Type B pancreatic cell (in vitro differentiated cells): Measurements from ENCODE around the gene PRELID3B. TPM values are rescaled to one million over a fixed set of nuclear protein-coding genes. Genes with fewer than 3 reads are reported as not detected.

Experiments
- DNase-seq: peaks from one replicate; pipeline ENCODE4 v3.0.0; 2021; ENCODE audit warnings: mixed read lengths; ENCODE audit not compliant: unreplicated experiment; ENCODE audit errors: extremely low spot score
- H3K27ac Mint-ChIP-seq: 2 replicates; pipeline ENCODE4 v1.8.0; 2021; ENCODE audit warnings: mild to moderate bottlenecking, mixed read lengths
- H3K27me3 Mint-ChIP-seq: 2 replicates; pipeline ENCODE4 v1.8.0; 2021; ENCODE audit warnings: mixed read lengths
- H3K36me3 Mint-ChIP-seq: 2 replicates; pipeline ENCODE4 v1.8.0; 2021; ENCODE audit warnings: mixed read lengths
- H3K4me1 Mint-ChIP-seq: one replicate; pipeline ENCODE4 v1.8.0; 2021; ENCODE audit warnings: mixed read lengths; ENCODE audit not compliant: unreplicated experiment
- H3K4me3 Mint-ChIP-seq: 2 replicates; pipeline ENCODE4 v1.8.0; 2021; ENCODE audit warnings: mild to moderate bottlenecking, mixed read lengths
- H3K9me3 Mint-ChIP-seq: 2 replicates; pipeline ENCODE4 v1.8.0; 2021; ENCODE audit warnings: mixed read lengths
- CTCF ChIP-seq: fragments of 200-600 bp; sonication (generic); conservative IDR thresholded peaks from 2 replicates; pipeline ENCODE4 v1.5.0; 2021; ENCODE audit warnings: antibody characterized with exemption, mild to moderate bottlenecking
- total RNA-seq: library from RNA; stranded (reverse); gene quantifications from 2 replicates; pipeline ENCODE4 v1.2.1, GENCODE V29; 2021; ENCODE audit warnings: low replicate concordance

Gene PRELID3B
- total RNA-seq, 1 donor from 2014 or later, result 45.9 TPM

GRCh38 chr20:59082077-59082740 lies 39.6 kb upstream of the PRELID3B start:
- H3K9me3 Mint-ChIP-seq, result no peaks in the 10 kb centered on the region
- no peaks in the 10 kb centered on the region for H3K4me1 Mint-ChIP-seq
- H3K4me3 Mint-ChIP-seq, result no peak overlapping the region
- peak; percentile 77 for TF ChIP-seq CTCF
- DNase-seq, result no peak
- H3K36me3 Mint-ChIP-seq, result no peaks in the 10 kb centered on the region
- H3K27ac Mint-ChIP-seq, result no peak overlapping the region
- H3K27me3 Mint-ChIP-seq, result peaks cover 6% of the 10 kb centered on the region

GRCh38 chr20:59081036-59081435 lies 38.5 kb upstream of the PRELID3B start:
- Mint-ChIP-seq H3K27ac (peak overlapping the region; percentile 8), H3K36me3 (no peaks in the 10 kb centered on the region)

GRCh38 chr20:59078231-59078630 lies 35.6 kb upstream of the PRELID3B start:
- H3K27me3 Mint-ChIP-seq, result peaks cover 30% of the 10 kb centered on the region
- peaks cover 7% of the 10 kb centered on the region for H3K4me1 Mint-ChIP-seq
- no peaks in the 10 kb centered on the region for H3K36me3 Mint-ChIP-seq
- H3K27ac Mint-ChIP-seq, result no peak overlapping the region
- no peaks in the 10 kb centered on the region for H3K9me3 Mint-ChIP-seq
- TF ChIP-seq CTCF, result no peak
- H3K4me3 Mint-ChIP-seq, result no peak overlapping the region
- DNase-seq, result no peak

More at GRCh38 chr20:59081036-59081435, 38.5 kb upstream of the PRELID3B start:
- no peak overlapping the region for H3K4me3 Mint-ChIP-seq
- no peaks in the 10 kb centered on the region for H3K4me1 Mint-ChIP-seq
- peaks cover 14% of the 10 kb centered on the region for H3K27me3 Mint-ChIP-seq
- no peak for TF ChIP-seq CTCF
- no peak for DNase-seq
- no peaks in the 10 kb centered on the region for H3K9me3 Mint-ChIP-seq

- no peak overlapping the region for H3K27ac Mint-ChIP-seq
- TF ChIP-seq CTCF, result no peak
- peaks cover 34% of the 10 kb centered on the region for H3K27me3 Mint-ChIP-seq
- H3K9me3 Mint-ChIP-seq, result no peaks in the 10 kb centered on the region
- DNase-seq, result no peak
- no peak overlapping the region for H3K4me3 Mint-ChIP-seq
- H3K4me1 Mint-ChIP-seq, result peaks cover 11% of the 10 kb centered on the region
- no peaks in the 10 kb centered on the region for H3K36me3 Mint-ChIP-seq
These were observed 35.1 kb upstream of the PRELID3B start for GRCh38 chr20:59077705-59078104.

GRCh38 chr20:59075934-59076508 lies 33.4 kb upstream of the PRELID3B start:
- peaks cover 11% of the 10 kb centered on the region for H3K4me1 Mint-ChIP-seq
- no peak for DNase-seq
- TF ChIP-seq CTCF, result no peak
- H3K27me3 Mint-ChIP-seq, result peaks cover 38% of the 10 kb centered on the region
- no peak overlapping the region for H3K27ac Mint-ChIP-seq
- no peaks in the 10 kb centered on the region for H3K9me3 Mint-ChIP-seq
- H3K36me3 Mint-ChIP-seq, result no peaks in the 10 kb centered on the region
- no peak overlapping the region for H3K4me3 Mint-ChIP-seq
